GM23338 (cell line): ENCODE measurements around the gene ANKRD60. TPM values are rescaled to one million over a fixed set of nuclear protein-coding genes. Genes with fewer than 3 reads are reported as not detected.
A peak's percentile ranks its signal among the peaks of the same experiment; 100 is the strongest.

Source experiments
- ATAC-seq: fragments of 200-7000 bp; cut with Tn5 transposase; 3 replicates; pipeline ENCODE4 v1.9.1; 2020
- DNase-seq: peaks from one replicate; pipeline ENCODE4 v3.0.0-alpha.2; 2015; ENCODE audit warnings: low spot score
- H2AFZ ChIP-seq: fragments of 200-600 bp; sonication (generic); 2 replicates; pipeline ENCODE4 v1.8.0; 2016; ENCODE audit warnings: antibody characterized with exemption, mild to moderate bottlenecking, moderate library complexity
- H3F3A ChIP-seq: fragments of 200-600 bp; sonication (generic); replicated peaks from 2 replicates; pipeline ENCODE4 v1.8.0; 2017; ENCODE audit warnings: antibody characterized with exemption, mixed run types, low read depth
- H3K27ac ChIP-seq: fragments of 200-600 bp; sonication (generic); 2 replicates; pipeline ENCODE4 v1.6.1; 2016; ENCODE audit warnings: low read depth
- H3K27me3 ChIP-seq: fragments of 200-600 bp; sonication (generic); 2 replicates; pipeline ENCODE4 v1.8.0; 2016; ENCODE audit warnings: mild to moderate bottlenecking, mixed run types, moderate library complexity; ENCODE audit not compliant: insufficient read depth
- H3K36me3 ChIP-seq: fragments of 200-600 bp; sonication (generic); 2 replicates; pipeline ENCODE4 v1.8.0; 2016; ENCODE audit warnings: mild to moderate bottlenecking; ENCODE audit not compliant: insufficient read depth
- H3K4me1 ChIP-seq: fragments of 200-600 bp; sonication (generic); 2 replicates; pipeline ENCODE4 v1.8.0; 2016; ENCODE audit warnings: mild to moderate bottlenecking, moderate library complexity; ENCODE audit not compliant: insufficient read depth
- H3K4me2 ChIP-seq: fragments of 200-600 bp; sonication (generic); 2 replicates; pipeline ENCODE4 v1.7.1; 2017; ENCODE audit warnings: mixed run types
- H3K4me3 ChIP-seq: fragments of 200-600 bp; sonication (generic); 2 replicates; pipeline ENCODE4 v1.6.1; 2016; ENCODE audit warnings: mixed run types
- H3K79me2 ChIP-seq: fragments of 200-600 bp; sonication (generic); replicated peaks from 2 replicates; pipeline ENCODE4 v1.8.0; 2017; ENCODE audit warnings: mild to moderate bottlenecking; ENCODE audit not compliant: insufficient read depth
- H3K9me2 ChIP-seq: fragments of 200-600 bp; sonication (generic); 2 replicates; pipeline ENCODE4 v1.8.0; 2017; ENCODE audit not compliant: insufficient read depth
- H4K20me1 ChIP-seq: fragments of 200-600 bp; sonication (generic); replicated peaks from 2 replicates; pipeline ENCODE4 v1.8.0; 2017; ENCODE audit warnings: mild to moderate bottlenecking; ENCODE audit not compliant: insufficient read depth
- H3K27ac Mint-ChIP-seq: 2 replicates; pipeline ENCODE4 v1.8.0; 2020; ENCODE audit warnings: inconsistent platforms, mild to moderate bottlenecking, moderate library complexity, mixed read lengths
- H3K27me3 Mint-ChIP-seq: 3 replicates; pipeline ENCODE4 v1.8.0; 2022; ENCODE audit warnings: low read depth, mild to moderate bottlenecking, moderate library complexity, mixed read lengths, inconsistent platforms; ENCODE audit not compliant: insufficient read depth, poor library complexity
- H3K36me3 Mint-ChIP-seq: 3 replicates; pipeline ENCODE4 v1.8.0; 2021; ENCODE audit warnings: low read depth, mild to moderate bottlenecking, inconsistent platforms, moderate library complexity, mixed read lengths
- H3K4me1 Mint-ChIP-seq: 3 replicates; pipeline ENCODE4 v1.8.0; 2020; ENCODE audit warnings: mild to moderate bottlenecking, inconsistent platforms, mixed read lengths
- H3K4me3 Mint-ChIP-seq: 3 replicates; pipeline ENCODE4 v1.8.0; 2021; ENCODE audit warnings: moderate library complexity, mild to moderate bottlenecking, inconsistent platforms, mixed read lengths
- H3K9me3 Mint-ChIP-seq: 3 replicates; pipeline ENCODE4 v1.8.0; 2020; ENCODE audit warnings: moderate library complexity, mild to moderate bottlenecking, inconsistent platforms, mixed read lengths
- CREB1 ChIP-seq: fragments of 250-450 bp; sonication (Bioruptor Pico); IDR thresholded peaks from 2 replicates; pipeline ENCODE4 v1.5.0; 2020; ENCODE audit warnings: low read depth, mild to moderate bottlenecking, moderate library complexity
- CTCF ChIP-seq, 2 experiments: fragments of 200-600 bp in 1 of 2; sonication (generic) in 1 of 2; conservative IDR thresholded peaks; 2 replicates each; pipeline versions ENCODE4 v1.5.1 to v1.6.1; 2016 to 2017; ENCODE audit warnings: antibody characterized with exemption in 2 of 2, low read depth in 2 of 2, mild to moderate bottlenecking in 2 of 2, moderate library complexity in 1 of 2
- EZH2 ChIP-seq: fragments of 200-600 bp; sonication (generic); IDR thresholded peaks from one replicate; pipeline ENCODE4 v1.8.0; 2017; ENCODE audit warnings: antibody characterized with exemption, mild to moderate bottlenecking, low read depth; ENCODE audit not compliant: unreplicated experiment
- EZH2phosphoT487 ChIP-seq: fragments of 200-600 bp; sonication (generic); IDR thresholded peaks from one replicate; pipeline ENCODE4 v1.8.1; 2018; ENCODE audit warnings: antibody characterized with exemption; ENCODE audit not compliant: unreplicated experiment
- JUNB ChIP-seq: IDR thresholded peaks from one replicate; pipeline ENCODE4 v1.6.1; 2016; ENCODE audit warnings: antibody characterized with exemption; ENCODE audit not compliant: unreplicated experiment
- NANOG ChIP-seq: IDR thresholded peaks from 2 replicates; pipeline ENCODE4 v1.6.1; 2016; ENCODE audit warnings: antibody characterized with exemption, borderline replicate concordance
- REST ChIP-seq: IDR thresholded peaks from one replicate; pipeline ENCODE4 v1.6.1; 2018; ENCODE audit warnings: antibody characterized with exemption; ENCODE audit not compliant: unreplicated experiment
- STAT1 ChIP-seq: IDR thresholded peaks from one replicate; pipeline ENCODE4 v1.6.1; 2016; ENCODE audit warnings: antibody characterized with exemption; ENCODE audit not compliant: unreplicated experiment
- ZNF114 ChIP-seq: fragments of 250-450 bp; sonication (Bioruptor Pico); IDR thresholded peaks from 2 replicates; pipeline ENCODE4 v1.5.0; 2020; ENCODE audit warnings: mild to moderate bottlenecking, moderate library complexity
- ZNF331 ChIP-seq: fragments of 250-450 bp; sonication (Bioruptor Pico); IDR thresholded peaks from 2 replicates; pipeline ENCODE4 v1.5.0; 2020; ENCODE audit warnings: low read depth, mild to moderate bottlenecking, moderate library complexity
- polyA plus RNA-seq: library from polyadenylated mRNA; unstranded; fragments of >200 nt; fragmentation: Nextera tagmentation; extraction: Ambion mirVana; gene quantifications from 2 replicates; pipeline ENCODE4 v1.2.1, GENCODE V29; 2016
- total RNA-seq: library from RNA; depleted of rRNA; stranded (reverse); fragments of >200 nt; shearing (Covaris generic); gene quantifications from 2 replicates; pipeline ENCODE4 v1.2.3, GENCODE V29; 2014

ANKRD60 gene
- total and polyA plus RNA-seq, 2 experiments from 2014 or later: not detected

- no peak overlapping the region for H3K27ac ChIP-seq
- H2AFZ ChIP-seq: no peak overlapping the region
- H3K4me3 ChIP-seq: no peak overlapping the region
- Mint-ChIP-seq H3K36me3 (no peaks in the 10 kb centered on the region), H3K27ac (no peak overlapping the region), H3K9me3 (no peaks in the 10 kb centered on the region), H3K4me3 (no peak overlapping the region), H3K4me1 (peaks cover 33% of the 10 kb centered on the region), H3K27me3 (no peaks in the 10 kb centered on the region)
- ATAC-seq (peak; percentile 47), DNase-seq (peak; percentile 76)
- H3F3A ChIP-seq: no peaks in the 10 kb centered on the region
- no peaks in the 10 kb centered on the region for H3K9me2 ChIP-seq
- H4K20me1 ChIP-seq: no peaks in the 10 kb centered on the region
- TF ChIP-seq REST (no peak), CREB1 (CRISPR knock-in tag) (no peak), ZNF114 (CRISPR knock-in tag) (no peak), CTCF (conservative IDR thresholded peaks at IDR 0.05; ENCODE audit: low read depth in 2 of 2) (peak; percentile 88 to 99), EZH2 (no peak), EZH2phosphoT487 (no peak), NANOG (no peak)
- no peaks in the 10 kb centered on the region for H3K36me3 ChIP-seq
- no peaks in the 10 kb centered on the region for H3K27me3 ChIP-seq
- no peak overlapping the region for H3K4me2 ChIP-seq
- H3K79me2 ChIP-seq: no peaks in the 10 kb centered on the region
- H3K4me1 ChIP-seq: peaks cover 6% of the 10 kb centered on the region
Measured at GRCh38 chr20:58233881-58234528, 5.6 kb upstream of the ANKRD60 start.

GRCh38 chr20:58233393-58233792 is 4.9 kb upstream of the ANKRD60 start:
- Mint-ChIP-seq H3K27ac (no peak overlapping the region), H3K9me3 (no peaks in the 10 kb centered on the region), H3K36me3 (no peaks in the 10 kb centered on the region), H3K4me3 (no peak overlapping the region), H3K4me1 (peaks cover 35% of the 10 kb centered on the region), H3K27me3 (no peaks in the 10 kb centered on the region)
- TF ChIP-seq STAT1 (no peak), EZH2phosphoT487 (no peak), EZH2 (no peak), JUNB (no peak), ZNF114 (CRISPR knock-in tag) (no peak), ZNF331 (no peak), CREB1 (CRISPR knock-in tag) (no peak), NANOG (no peak)
- Histone ChIP-seq H3K4me3 (no peak overlapping the region), H4K20me1 (no peaks in the 10 kb centered on the region), H3K27me3 (no peaks in the 10 kb centered on the region), H2AFZ (no peak overlapping the region), H3K36me3 (no peaks in the 10 kb centered on the region), H3K79me2 (no peaks in the 10 kb centered on the region), H3K4me2 (no peak overlapping the region), H3F3A (no peaks in the 10 kb centered on the region), H3K27ac (no peak overlapping the region), H3K9me2 (no peaks in the 10 kb centered on the region), H3K4me1 (peaks cover 6% of the 10 kb centered on the region)
- DNase-seq: no peak
- ATAC-seq: no peak
